Testis (tissue), 2 donors: Measurements from ENCODE around the gene ITM2C.

Experiments used
- POLR2A ChIP-seq: fragments of 450-650 bp; IDR thresholded peaks from one replicate; pipeline ENCODE4 v1.6.1; 2017; ENCODE audit warnings: antibody characterized with exemption, mild to moderate bottlenecking, moderate library complexity
- TF ChIP-seq, protein P1 (sequence below), 3 experiments: fragments of 450-650 bp in 2 of 3; fragments of 200-600 bp in 1 of 3; sonication (generic) in 1 of 3; IDR thresholded peaks; one replicate each; pipeline ENCODE4 v1.5.1; 2016 to 2019; ENCODE audit warnings: antibody characterized with exemption in 3 of 3, mild to moderate bottlenecking in 2 of 3, moderate library complexity in 1 of 3

- TF ChIP-seq, protein P1, sequence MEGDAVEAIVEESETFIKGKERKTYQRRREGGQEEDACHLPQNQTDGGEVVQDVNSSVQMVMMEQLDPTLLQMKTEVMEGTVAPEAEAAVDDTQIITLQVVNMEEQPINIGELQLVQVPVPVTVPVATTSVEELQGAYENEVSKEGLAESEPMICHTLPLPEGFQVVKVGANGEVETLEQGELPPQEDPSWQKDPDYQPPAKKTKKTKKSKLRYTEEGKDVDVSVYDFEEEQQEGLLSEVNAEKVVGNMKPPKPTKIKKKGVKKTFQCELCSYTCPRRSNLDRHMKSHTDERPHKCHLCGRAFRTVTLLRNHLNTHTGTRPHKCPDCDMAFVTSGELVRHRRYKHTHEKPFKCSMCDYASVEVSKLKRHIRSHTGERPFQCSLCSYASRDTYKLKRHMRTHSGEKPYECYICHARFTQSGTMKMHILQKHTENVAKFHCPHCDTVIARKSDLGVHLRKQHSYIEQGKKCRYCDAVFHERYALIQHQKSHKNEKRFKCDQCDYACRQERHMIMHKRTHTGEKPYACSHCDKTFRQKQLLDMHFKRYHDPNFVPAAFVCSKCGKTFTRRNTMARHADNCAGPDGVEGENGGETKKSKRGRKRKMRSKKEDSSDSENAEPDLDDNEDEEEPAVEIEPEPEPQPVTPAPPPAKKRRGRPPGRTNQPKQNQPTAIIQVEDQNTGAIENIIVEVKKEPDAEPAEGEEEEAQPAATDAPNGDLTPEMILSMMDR (IDR thresholded peaks at IDR 0.05) = no peak
- no peak for TF ChIP-seq POLR2A
These were observed 12.6 kb upstream of the ITM2C start for GRCh38 chr2:230852113-230852512.
